IMR-90 (cell line): ENCODE results near the gene GPR137. TPM values are rescaled to one million over a fixed set of nuclear protein-coding genes. Genes with fewer than 3 reads are reported as not detected.

Experiments
- ATAC-seq: fragments of 200-7000 bp; cut with Tn5 transposase; 2 replicates; pipeline ENCODE4 v1.9.1; 2020; ENCODE audit warnings: low read depth, mild to moderate bottlenecking, moderate library complexity
- BruUV-seq: library from RNA; stranded (reverse); fragments of 400-500 nt; replicated peaks from 2 replicates; lab custom pipeline; 2021; lab: Mats Ljungman, UMichigan
- CTCF ChIA-PET: fragments of 300-600 bp; formaldehyde crosslinking; extraction: SDS; loops from one replicate; lab custom pipeline; 2021; ENCODE audit warnings: antibody characterized with exemption; lab: Yijun Ruan, JAX
- POLR2A ChIA-PET: fragments of 300-600 bp; sonication (Branson Sonifier 250); formaldehyde crosslinking; loops from one replicate; lab custom pipeline; 2022; ENCODE audit warnings: antibody characterized with exemption; ENCODE audit not compliant: unreplicated experiment; lab: Charles Lee
- DNase-seq: peaks from one replicate; pipeline ENCODE4 v3.0.0; 2013
- H2AFZ ChIP-seq: replicated peaks from 2 replicates; pipeline ENCODE3; 2013; ENCODE audit warnings: low read length, mild to moderate bottlenecking; ENCODE audit not compliant: poor library complexity
- H2AK5ac ChIP-seq: 2 replicates; pipeline ENCODE4 v1.6.1; 2013; ENCODE audit warnings: low read depth, low read length, inconsistent platforms
- H2AK9ac ChIP-seq: replicated peaks from 2 replicates; pipeline ENCODE3; 2013; ENCODE audit warnings: mild to moderate bottlenecking, low read depth, low read length, moderate library complexity; ENCODE audit not compliant: poor library complexity
- H2BK120ac ChIP-seq: 2 replicates; pipeline ENCODE4 v1.6.1; 2013; ENCODE audit warnings: low read depth, low read length, inconsistent platforms
- H2BK15ac ChIP-seq: 3 replicates; pipeline ENCODE4 v1.6.1; 2013; ENCODE audit warnings: low read depth, low read length, inconsistent platforms
- H2BK20ac ChIP-seq: 2 replicates; pipeline ENCODE4 v1.6.1; 2013; ENCODE audit warnings: low read depth, mild to moderate bottlenecking, inconsistent platforms, low read length, moderate library complexity
- H2BK5ac ChIP-seq: 2 replicates; pipeline ENCODE4 v1.6.1; 2013; ENCODE audit warnings: mild to moderate bottlenecking, low read depth, low read length, inconsistent platforms; ENCODE audit not compliant: poor library complexity, severe bottlenecking
- H3K14ac ChIP-seq: replicated peaks from 2 replicates; pipeline ENCODE4 v1.6.1; 2013; ENCODE audit warnings: low read depth, low read length, inconsistent platforms
- H3K18ac ChIP-seq: 2 replicates; pipeline ENCODE4 v1.6.1; 2013; ENCODE audit warnings: low read depth, low read length, control low read depth
- H3K23ac ChIP-seq: 2 replicates; pipeline ENCODE4 v1.6.1; 2013; ENCODE audit warnings: low read depth, low read length, inconsistent platforms
- H3K27ac ChIP-seq: 2 replicates; pipeline ENCODE4 v1.5.1; 2013; ENCODE audit warnings: mild to moderate bottlenecking, control low read depth, low read length; ENCODE audit not compliant: insufficient read depth
- H3K27me3 ChIP-seq: 2 replicates; pipeline ENCODE4 v1.6.1; 2013; ENCODE audit warnings: low read length; ENCODE audit not compliant: control insufficient read depth, insufficient read depth
- H3K36me3 ChIP-seq: 2 replicates; pipeline ENCODE4 v1.6.1; 2013; ENCODE audit warnings: low read length, mixed read lengths; ENCODE audit not compliant: control insufficient read depth, insufficient read depth
- H3K4ac ChIP-seq: 2 replicates; pipeline ENCODE4 v1.6.1; 2013; ENCODE audit warnings: low read depth, low read length, inconsistent platforms
- H3K4me1 ChIP-seq: 2 replicates; pipeline ENCODE4 v1.6.1; 2013; ENCODE audit warnings: low read length, mixed read lengths; ENCODE audit not compliant: control insufficient read depth, insufficient read depth
- H3K4me2 ChIP-seq: 2 replicates; pipeline ENCODE4 v1.6.1; 2013; ENCODE audit warnings: low read depth, mild to moderate bottlenecking, control low read depth, low read length, moderate library complexity
- H3K4me3 ChIP-seq: 2 replicates; pipeline ENCODE4 v1.5.1; 2013; ENCODE audit warnings: low read depth, mild to moderate bottlenecking, control low read depth, low read length, moderate library complexity; ENCODE audit not compliant: insufficient read depth
- H3K56ac ChIP-seq: 2 replicates; pipeline ENCODE4 v1.6.1; 2013; ENCODE audit warnings: low read length, inconsistent platforms; ENCODE audit not compliant: insufficient read depth; ENCODE audit errors: extremely low read depth
- H3K79me1 ChIP-seq, 2 experiments: 2 replicates each; pipeline ENCODE4 v1.6.1; 2013; ENCODE audit warnings: low read length in 2 of 2, inconsistent platforms in 1 of 2, low read depth in 1 of 2
- H3K9ac ChIP-seq: 2 replicates; pipeline ENCODE4 v1.6.1; 2013; ENCODE audit warnings: low read depth, low read length, control low read depth
- H3K9me1 ChIP-seq: 2 replicates; pipeline ENCODE4 v1.6.1; 2013; ENCODE audit warnings: low read length, inconsistent platforms; ENCODE audit not compliant: insufficient read depth
- H3K9me3 ChIP-seq: 2 replicates; pipeline ENCODE4 v1.6.1; 2013; ENCODE audit warnings: low read length; ENCODE audit not compliant: control insufficient read depth, insufficient read depth
- H4K20me1 ChIP-seq: 2 replicates; pipeline ENCODE4 v1.6.1; 2013; ENCODE audit warnings: low read length, inconsistent platforms; ENCODE audit not compliant: insufficient read depth
- H4K5ac ChIP-seq: 2 replicates; pipeline ENCODE4 v1.6.1; 2013; ENCODE audit warnings: mild to moderate bottlenecking, low read depth, low read length, control low read depth
- H4K8ac ChIP-seq, 2 experiments: 2 replicates each; pipeline ENCODE4 v1.6.1; 2013; ENCODE audit warnings: low read depth in 2 of 2, low read length in 2 of 2, control low read depth in 1 of 2, inconsistent platforms in 1 of 2
- H4K91ac ChIP-seq: 2 replicates; pipeline ENCODE4 v1.6.1; 2013; ENCODE audit warnings: low read depth, low read length, inconsistent platforms; ENCODE audit not compliant: insufficient read depth
- BHLHE40 ChIP-seq: fragments of 150-350 bp; IDR thresholded peaks from 2 replicates; pipeline ENCODE4 v1.6.1; 2016; ENCODE audit warnings: mild to moderate bottlenecking, low read depth, low read length
- CEBPB ChIP-seq: IDR thresholded peaks from 2 replicates; pipeline ENCODE4 v1.6.1; 2012; ENCODE audit warnings: low read depth, low read length, improper control_type of control experiment
- FOS ChIP-seq: fragments of 150-350 bp; IDR thresholded peaks from 2 replicates; pipeline ENCODE4 v1.6.1; 2016; ENCODE audit warnings: low read depth, low read length
- MAZ ChIP-seq: IDR thresholded peaks from 2 replicates; pipeline ENCODE4 v1.6.1; 2012; ENCODE audit warnings: low read depth, mild to moderate bottlenecking, low read length, improper control_type of control experiment, moderate library complexity, borderline replicate concordance
- MXI1 ChIP-seq: IDR thresholded peaks from 2 replicates; pipeline ENCODE4 v1.6.1; 2012; ENCODE audit warnings: low read depth, mild to moderate bottlenecking, low read length, moderate library complexity, borderline replicate concordance
- NFE2L2 ChIP-seq: fragments of 150-350 bp; IDR thresholded peaks from 2 replicates; pipeline ENCODE4 v1.6.1; 2016; ENCODE audit warnings: low read depth, mild to moderate bottlenecking, low read length
- POLR2A ChIP-seq: IDR thresholded peaks from 2 replicates; pipeline ENCODE4 v1.6.1; 2012; ENCODE audit warnings: mild to moderate bottlenecking, low read depth, low read length
- RAD21 ChIP-seq: IDR thresholded peaks from 2 replicates; pipeline ENCODE4 v1.6.1; 2012; ENCODE audit warnings: low read length, improper control_type of control experiment
- WGBS, 2 experiments: methylation state at CpG; one replicate each; pipeline versions ENCODE4 v1.1.5 to v1.1.7; 2013; ENCODE audit warnings: missing lambda C conversion rate in 2 of 2; ENCODE audit not compliant: insufficient read length in 1 of 2; ENCODE audit errors: extremely low coverage in 2 of 2; 5-methylcytosine and 5-hydroxymethylcytosine counted together
- dilution Hi-C: fragments of 300-500 bp; cut with HindIII; formaldehyde crosslinking; loops from one replicate; pipeline ENCODE4 v1.14.3; 2018; ENCODE audit warnings: low sequenced_read_pairs; ENCODE audit not compliant: unreplicated experiment
- in situ Hi-C: fragments of 300-500 bp; cut with MboI; formaldehyde crosslinking; loops from 3 replicates; pipeline ENCODE4 v1.14.3; 2019; ENCODE audit warnings: low sequenced_read_pairs, inconsistent platforms, mixed read lengths
- intact Hi-C: fragments of 100-400 bp; cut with micrococcal nuclease; formaldehyde crosslinking; loops from 2 replicates; pipeline ENCODE4 v1.10.0; 2022
- polyA plus RNA-seq, 3 experiments: library from polyadenylated mRNA; depleted of rRNA; stranded (reverse); fragments of >200 nt; gene quantifications; 2 replicates each; pipeline ENCODE4 v1.2.3, GENCODE V29; 2012; ENCODE audit warnings: low replicate concordance in 1 of 3
- total RNA-seq: library from RNA; depleted of rRNA; stranded (reverse); fragments of >200 nt; gene quantifications from 2 replicates; pipeline ENCODE4 v1.2.3, GENCODE V29; 2012
- TF ChIP-seq, protein P1 (sequence below): fragments of 150-350 bp; IDR thresholded peaks from 2 replicates; pipeline ENCODE4 v1.6.1; 2016; ENCODE audit warnings: low read depth, mild to moderate bottlenecking, low read length, moderate library complexity, borderline replicate concordance
- TF ChIP-seq, protein P2 (sequence below): conservative IDR thresholded peaks from 2 replicates; pipeline ENCODE4 v1.5.1; 2012; ENCODE audit warnings: mild to moderate bottlenecking, low read depth, low read length, improper control_type of control experiment

GPR137 gene
- total and polyA plus RNA-seq, 2 of the 4 experiments (the other 2 are of a cell fraction) = 3.6 to 26.0 TPM

DNA sequence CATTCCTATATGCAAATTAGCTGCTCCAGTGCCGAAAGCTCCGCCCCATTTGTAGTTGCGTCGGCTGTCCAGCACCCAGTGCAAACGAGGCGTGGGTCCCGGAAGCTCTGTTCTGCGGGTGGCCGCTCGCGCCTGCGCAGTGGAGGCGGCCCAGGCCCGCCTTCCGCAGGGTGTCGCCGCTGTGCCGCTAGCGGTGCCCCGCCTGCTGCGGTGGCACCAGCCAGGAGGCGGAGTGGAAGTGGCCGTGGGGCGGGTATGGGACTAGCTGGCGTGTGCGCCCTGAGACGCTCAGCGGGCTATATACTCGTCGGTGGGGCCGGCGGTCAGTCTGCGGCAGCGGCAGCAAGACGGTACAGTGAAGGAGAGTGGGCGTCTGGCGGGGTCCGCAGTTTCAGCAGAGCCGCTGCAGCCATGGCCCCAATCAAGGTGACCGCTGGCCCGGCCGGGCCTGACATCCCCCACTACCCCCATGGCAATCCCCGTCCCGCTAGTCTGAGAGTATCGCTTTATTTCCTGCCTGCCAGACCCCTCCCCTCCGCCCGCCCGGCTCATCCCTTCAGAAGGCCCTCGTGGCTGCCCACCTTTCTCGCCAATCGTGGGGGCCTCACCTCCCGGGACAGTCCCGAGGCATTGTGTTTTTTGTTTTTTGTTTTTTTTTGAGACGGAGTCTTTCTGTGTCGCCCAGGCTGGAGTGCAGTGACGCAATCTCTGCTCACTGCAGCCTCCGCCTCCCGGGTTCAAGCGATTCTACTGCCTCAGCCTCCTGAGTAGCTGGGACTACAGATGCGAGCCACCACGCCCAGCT lies 32.5 kb downstream of the GPR137 start, which contains the start of gene PRDX5:
TSS of gene PRDX5 (plus strand) at position 161 of the 805 bp plus-strand sequence. CDS start at position 256, 95 bp downstream.
- H3K36me3 ChIP-seq = peaks cover 31% of the 10 kb centered on the region
- H4K5ac ChIP-seq = peak within 1 kb of the TSS; percentile 80
- H2AFZ ChIP-seq = peak within 1 kb of the TSS; percentile 85
- H4K91ac ChIP-seq = peak within 1 kb of the TSS; percentile 94
- peak within 1 kb of the TSS; percentile 93 for H3K56ac ChIP-seq
- ChIA-PET POLR2A (interaction anchor here (0.6 to 1.0 kb wide), 7 partner anchors 13 to 71 kb away, joined by 3 to 4 read pairs (median 3); partner anchors contain the start of gene ESRRA), CTCF (interaction anchor here (0.5 to 2.3 kb wide), 7 partner anchors 14 to 47 kb away, joined by 3 to 27 read pairs (median 6); no protein-coding TSS in a partner anchor)
- H4K20me1 ChIP-seq = no peaks in the 10 kb centered on the region; the same call in 1 of the 2 replicates
- peak within 1 kb of the TSS; percentile 79 for H3K27ac ChIP-seq
- H2AK9ac ChIP-seq = peak within 1 kb of the TSS; percentile 98
- peak within 1 kb of the TSS; percentile 76; the same call in 1 of the 3 replicates for H2BK15ac ChIP-seq
- intact Hi-C loops (loop anchor here (1.0 kb wide), 1 partner anchor 37 kb away; no protein-coding TSS in a partner anchor), in situ Hi-C loops (no loop called here), dilution Hi-C loops (no loop called here)
- peak within 1 kb of the TSS; percentile 89 for H2BK5ac ChIP-seq
- H3K14ac ChIP-seq = peak within 1 kb of the TSS; percentile 95
- H2AK5ac ChIP-seq = peak within 1 kb of the TSS; percentile 96
- BruUV-seq = no TSS peak
- DNase-seq (peak; percentile 94), ATAC-seq (peak; percentile 92)
- H3K4ac ChIP-seq = peak within 1 kb of the TSS; percentile 98
- H4K8ac ChIP-seq = peak within 1 kb of the TSS; percentile 91 to 99
- H2BK20ac ChIP-seq = peak within 1 kb of the TSS; percentile 69
- peak; percentile 64; the same call in 1 of the 2 replicates for TF ChIP-seq MXI1
- TF ChIP-seq CEBPB = peak; percentile 83
- TF ChIP-seq NFE2L2 = 0 out of 2 replicates have a peak, but pooled peaks have one; percentile 1
- TF ChIP-seq RAD21 = peak; percentile 47
- TF ChIP-seq, protein P1, sequence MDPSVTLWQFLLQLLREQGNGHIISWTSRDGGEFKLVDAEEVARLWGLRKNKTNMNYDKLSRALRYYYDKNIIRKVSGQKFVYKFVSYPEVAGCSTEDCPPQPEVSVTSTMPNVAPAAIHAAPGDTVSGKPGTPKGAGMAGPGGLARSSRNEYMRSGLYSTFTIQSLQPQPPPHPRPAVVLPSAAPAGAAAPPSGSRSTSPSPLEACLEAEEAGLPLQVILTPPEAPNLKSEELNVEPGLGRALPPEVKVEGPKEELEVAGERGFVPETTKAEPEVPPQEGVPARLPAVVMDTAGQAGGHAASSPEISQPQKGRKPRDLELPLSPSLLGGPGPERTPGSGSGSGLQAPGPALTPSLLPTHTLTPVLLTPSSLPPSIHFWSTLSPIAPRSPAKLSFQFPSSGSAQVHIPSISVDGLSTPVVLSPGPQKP = no peak
- no peak for TF ChIP-seq FOS
- TF ChIP-seq BHLHE40 = peak; percentile 56; the same call in 1 of the 2 replicates
- TF ChIP-seq POLR2A = peak; percentile 66
- TF ChIP-seq, protein P2, sequence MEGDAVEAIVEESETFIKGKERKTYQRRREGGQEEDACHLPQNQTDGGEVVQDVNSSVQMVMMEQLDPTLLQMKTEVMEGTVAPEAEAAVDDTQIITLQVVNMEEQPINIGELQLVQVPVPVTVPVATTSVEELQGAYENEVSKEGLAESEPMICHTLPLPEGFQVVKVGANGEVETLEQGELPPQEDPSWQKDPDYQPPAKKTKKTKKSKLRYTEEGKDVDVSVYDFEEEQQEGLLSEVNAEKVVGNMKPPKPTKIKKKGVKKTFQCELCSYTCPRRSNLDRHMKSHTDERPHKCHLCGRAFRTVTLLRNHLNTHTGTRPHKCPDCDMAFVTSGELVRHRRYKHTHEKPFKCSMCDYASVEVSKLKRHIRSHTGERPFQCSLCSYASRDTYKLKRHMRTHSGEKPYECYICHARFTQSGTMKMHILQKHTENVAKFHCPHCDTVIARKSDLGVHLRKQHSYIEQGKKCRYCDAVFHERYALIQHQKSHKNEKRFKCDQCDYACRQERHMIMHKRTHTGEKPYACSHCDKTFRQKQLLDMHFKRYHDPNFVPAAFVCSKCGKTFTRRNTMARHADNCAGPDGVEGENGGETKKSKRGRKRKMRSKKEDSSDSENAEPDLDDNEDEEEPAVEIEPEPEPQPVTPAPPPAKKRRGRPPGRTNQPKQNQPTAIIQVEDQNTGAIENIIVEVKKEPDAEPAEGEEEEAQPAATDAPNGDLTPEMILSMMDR = peak; percentile 48
- TF ChIP-seq MAZ = 0 out of 2 replicates have a peak, but pooled peaks have one; percentile 18
- WGBS, 2 experiments = 0% methylated on average over 11 of the region's 61 CpGs; no CpG with 5 or more reads in 1 of the 2 experiments
- H3K4me2 ChIP-seq = peak within 1 kb of the TSS; percentile 95
- peak within 1 kb of the TSS; percentile 92 for H3K23ac ChIP-seq
- H3K9me1 ChIP-seq = peaks cover 14% of the 10 kb centered on the region
- H3K4me1 ChIP-seq = peaks cover 6% of the 10 kb centered on the region
- peak within 1 kb of the TSS; percentile 91 for H3K9ac ChIP-seq
- H3K4me3 ChIP-seq = peak within 1 kb of the TSS; percentile 67
- H3K9me3 ChIP-seq = no peaks in the 10 kb centered on the region
- H3K27me3 ChIP-seq = no peaks in the 10 kb centered on the region
- peak within 1 kb of the TSS; percentile 76 for H2BK120ac ChIP-seq
- H3K18ac ChIP-seq = peak within 1 kb of the TSS; percentile 42
- peaks cover 7 to 34% of the 10 kb centered on the region in 2 experiments for H3K79me1 ChIP-seq
